GM19467 (cell line): ENCODE data around the gene ZNF709.
"Not testable (repeated sequence)": the region's sequence is repeated elsewhere in the genome, so short reads cannot be mapped to it uniquely, and the experiment has no call there.

Experiments used
- ATAC-seq: cut with Tn5 transposase; IDR thresholded peaks from one replicate; pipeline ENCODE4 v1.9.1; 2021; ENCODE audit warnings: mild to moderate bottlenecking, moderate library complexity; ENCODE audit not compliant: unreplicated experiment

ZNF709 gene

DNA sequence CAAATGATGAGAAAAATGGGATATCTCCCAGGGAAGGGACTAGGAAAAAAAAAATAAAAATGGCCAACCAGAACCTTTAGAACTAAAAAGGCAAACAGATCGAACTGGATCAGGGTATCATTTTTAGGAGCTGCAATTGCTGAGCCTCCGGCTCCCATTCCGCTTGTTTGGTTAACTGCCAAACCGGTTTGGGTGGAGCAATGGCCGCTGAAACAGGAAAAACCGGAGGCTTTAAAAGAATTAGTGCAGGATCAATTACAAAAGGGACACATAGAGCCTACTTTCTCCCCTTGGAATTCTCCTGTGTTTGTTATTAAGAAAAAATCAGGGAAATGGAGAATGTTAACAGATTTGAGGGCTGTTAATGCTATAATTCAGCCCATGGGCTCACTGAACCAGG is 31.1 kb downstream of the ZNF709 start:
- ATAC-seq, result no peak

DNA sequence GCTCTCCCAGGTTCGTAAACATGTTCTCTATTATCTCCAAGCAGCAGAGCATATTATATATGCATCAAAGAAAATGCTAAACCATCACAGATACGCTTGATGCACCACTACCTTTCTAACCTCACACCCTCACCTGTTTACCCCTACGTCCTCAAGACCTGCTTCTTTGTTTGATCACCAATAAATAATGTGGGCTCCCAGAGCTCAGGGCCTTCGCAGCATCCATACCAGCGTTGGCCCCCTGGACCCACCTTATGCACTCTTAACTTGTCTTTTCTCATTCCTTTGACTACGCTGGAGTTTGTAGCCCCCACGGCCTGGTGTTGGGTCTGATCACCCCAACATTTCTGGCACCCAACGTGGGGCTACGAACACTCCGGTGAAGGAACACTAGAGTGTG is 33.8 kb downstream of the ZNF709 start:
- ATAC-seq, result no peak

DNA sequence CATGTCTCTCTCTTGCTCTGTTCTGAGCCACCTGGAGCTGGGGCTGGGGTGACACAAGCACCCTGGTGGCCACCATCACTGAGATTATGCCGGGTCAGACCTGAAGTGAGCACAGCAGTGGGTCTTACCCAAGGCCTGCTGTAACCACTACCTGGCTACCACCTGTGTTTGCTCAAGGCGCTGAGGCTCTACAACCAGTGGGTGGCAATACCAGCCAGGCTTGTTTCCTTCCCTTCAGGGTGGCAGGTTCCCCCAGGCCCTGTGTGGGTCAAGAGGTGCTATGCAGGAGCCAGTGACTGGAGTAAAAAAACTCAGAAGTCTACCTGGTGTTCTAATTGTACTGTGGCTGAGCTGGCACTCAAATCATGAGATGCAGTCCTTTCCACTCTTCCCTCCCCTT is 35.8 kb downstream of the ZNF709 start:
- no peak for ATAC-seq

DNA sequence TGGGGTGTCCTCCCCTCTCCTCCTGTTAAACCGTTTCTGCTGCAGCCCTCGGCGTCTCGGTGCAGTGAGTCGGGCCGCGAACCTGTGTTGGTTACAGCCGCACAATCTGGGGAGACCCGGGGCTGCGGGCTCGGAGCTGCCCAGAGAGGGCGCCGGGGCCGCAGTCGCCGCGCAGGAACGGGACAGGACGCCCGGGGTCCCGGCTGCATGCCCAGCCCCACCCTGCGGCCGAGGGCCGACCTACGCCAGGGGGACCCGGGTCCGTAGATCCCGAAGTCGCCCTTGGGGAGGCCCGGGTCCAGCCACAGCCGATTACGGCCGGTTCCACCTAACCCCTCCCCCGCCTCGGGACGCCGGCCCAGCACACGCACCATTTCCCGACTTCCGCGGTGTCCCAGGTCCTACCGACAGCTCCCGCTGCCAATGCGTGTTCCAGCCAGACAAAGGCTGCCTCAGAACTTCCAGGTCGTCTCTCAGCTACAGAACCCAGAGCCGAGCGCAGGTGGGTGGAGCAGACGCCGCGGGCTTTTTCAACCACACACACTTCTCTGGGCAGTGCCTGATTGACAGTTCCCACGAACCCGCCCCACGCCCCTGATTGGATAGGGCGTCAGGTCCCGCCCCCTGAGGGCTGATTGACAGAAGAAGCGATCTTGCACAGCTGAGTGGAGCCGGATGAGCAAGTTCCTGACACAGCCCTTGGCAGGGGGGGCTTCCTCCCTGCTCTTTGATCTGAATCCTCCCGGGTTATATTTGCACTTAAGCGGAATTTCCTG is 43.9 kb downstream of the ZNF709 start, which contains the start of gene ZNF443:
ZNF443 (minus strand) TSS at position 481 of the 776 bp plus-strand sequence; CDS start at position 374, 107 bp downstream.
- ATAC-seq, result peak; percentile 96

DNA sequence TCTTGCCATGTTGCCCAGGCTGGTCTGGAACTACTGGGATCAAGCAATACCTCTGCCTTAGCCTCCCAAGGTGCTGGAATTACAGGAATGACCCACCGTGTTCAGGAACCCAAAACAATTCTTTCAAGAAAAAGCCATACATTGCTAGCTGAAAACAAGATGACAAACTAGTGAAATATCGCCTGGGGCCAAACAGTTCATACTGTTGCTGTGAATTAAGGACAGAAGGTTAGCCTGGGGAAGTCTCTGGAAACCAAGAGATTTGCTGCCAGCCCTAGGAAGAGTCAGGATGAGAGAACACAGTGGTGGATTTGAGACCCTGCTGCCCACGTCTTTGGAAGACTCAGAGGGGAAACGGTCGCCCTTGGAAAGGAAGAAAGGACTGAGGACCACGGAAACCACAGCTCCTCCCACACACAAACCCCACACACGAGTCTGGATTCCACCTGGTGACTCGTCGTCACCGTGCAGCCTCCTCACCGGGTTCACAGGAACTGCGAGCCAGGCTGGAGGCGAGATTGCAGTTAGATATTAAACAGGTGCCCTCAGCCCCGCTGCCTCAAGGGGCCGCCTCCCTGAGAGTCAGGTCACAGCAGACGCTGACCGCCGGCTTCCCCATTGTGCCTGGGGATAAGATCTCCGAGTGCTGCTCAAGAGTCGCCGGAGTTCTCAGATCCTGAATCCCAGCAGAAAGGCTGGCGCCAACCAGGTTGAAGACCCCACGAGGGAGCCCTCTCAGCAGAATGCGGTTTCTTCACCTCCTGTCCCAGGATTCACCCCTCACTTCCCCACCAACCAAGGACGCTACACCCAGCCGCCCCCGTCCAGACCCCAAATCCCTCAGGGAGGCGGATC is 44.7 kb downstream of the ZNF709 start:
- ATAC-seq, result peak; percentile 39

DNA sequence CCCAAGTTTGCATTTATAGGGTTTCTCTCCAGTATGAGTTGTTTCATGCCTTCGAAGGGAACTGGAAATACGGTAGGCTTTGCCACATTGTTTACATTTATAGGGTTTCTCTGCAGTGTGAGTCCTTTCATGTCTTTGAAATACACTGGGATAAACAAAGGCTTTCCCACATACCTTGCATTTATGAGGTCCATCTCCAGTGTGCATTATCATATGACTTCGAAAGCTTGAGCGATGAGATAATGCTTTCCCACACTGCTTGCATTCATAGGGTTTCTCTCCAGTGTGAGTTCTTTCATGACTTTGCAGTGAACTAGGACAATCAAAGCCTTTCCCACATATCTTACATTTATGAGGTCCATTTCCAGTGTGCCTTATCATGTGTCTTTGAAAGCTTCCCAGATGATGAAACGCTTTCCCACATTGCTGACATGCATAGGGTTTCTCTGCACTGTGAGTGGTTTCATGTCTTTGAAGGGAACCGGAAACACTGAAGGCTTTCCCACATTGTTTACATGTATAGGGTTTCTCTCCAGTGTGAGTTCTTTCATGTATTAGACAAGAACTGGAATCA is 53.8 kb downstream of the ZNF709 start:
- not testable (repeated sequence) for ATAC-seq

DNA sequence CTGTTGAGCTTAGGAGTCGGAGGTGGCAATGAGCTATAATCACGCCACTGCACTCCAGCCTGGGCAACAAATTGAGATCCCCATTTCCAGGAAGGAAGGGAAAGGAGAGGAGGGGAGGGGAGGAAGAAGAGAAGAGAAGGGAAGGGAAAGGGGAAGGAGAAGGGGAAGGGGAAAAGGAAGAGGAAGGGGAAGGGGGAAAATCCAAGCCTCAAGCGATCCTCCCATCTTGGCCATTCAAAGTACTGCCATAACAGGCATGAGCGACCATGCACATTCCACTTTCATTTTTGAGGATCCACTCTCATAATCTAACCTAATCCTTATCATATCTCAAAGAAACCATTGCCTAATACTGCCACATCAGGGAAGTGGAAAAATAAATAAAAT is 58.7 kb downstream of the ZNF709 start:
- no peak for ATAC-seq

DNA sequence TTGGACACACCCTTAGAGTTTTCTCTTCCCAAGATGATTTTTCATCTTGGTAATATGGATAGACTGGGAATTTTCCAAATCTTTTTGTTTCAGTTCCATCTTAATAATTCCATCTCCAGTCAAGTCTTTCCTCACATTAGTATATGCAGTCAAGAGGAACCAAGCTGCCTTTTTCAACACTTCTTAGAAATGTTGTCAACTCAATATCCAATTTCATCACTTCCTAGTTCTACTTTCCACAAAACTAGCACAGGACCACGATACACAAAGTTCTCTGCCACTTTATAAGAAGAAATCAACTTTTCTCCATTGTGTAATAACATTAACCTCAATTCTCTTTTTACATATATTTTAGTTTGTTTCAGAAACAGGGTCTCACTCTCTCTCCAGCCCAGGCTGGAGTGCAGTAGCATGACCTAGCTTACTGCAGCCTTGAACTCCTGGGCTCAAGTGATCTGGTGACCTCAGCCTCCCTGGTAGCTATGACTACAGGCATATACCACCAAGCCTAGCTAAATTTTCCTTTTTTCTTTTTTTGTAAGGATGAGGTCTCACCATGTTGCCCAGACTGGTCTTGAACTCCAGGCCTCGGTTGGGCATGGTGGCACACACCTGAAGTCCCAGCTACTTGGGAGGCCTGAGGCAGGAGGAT is 59.3 kb downstream of the ZNF709 start:
- ATAC-seq, result no peak

DNA sequence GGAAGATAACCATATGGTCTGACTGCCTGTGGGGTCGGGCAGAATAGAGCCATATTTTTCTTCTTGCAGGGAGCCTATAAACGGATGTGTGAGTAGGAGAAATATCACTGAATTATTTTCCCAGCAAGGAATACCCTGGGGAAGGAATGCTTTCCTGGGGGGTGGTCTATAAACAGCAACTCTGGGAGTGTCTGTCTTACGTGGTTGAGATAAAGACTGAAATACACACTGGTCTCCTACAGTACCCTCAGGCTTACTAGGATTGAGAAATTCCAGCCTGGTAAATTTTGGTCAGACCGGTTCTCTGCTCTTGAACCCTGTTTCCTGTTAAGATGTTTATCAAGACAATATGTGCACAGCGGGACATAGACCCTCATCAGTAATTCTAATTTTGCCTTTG is 67.3 kb downstream of the ZNF709 start:
- ATAC-seq, result not testable (repeated sequence)

DNA sequence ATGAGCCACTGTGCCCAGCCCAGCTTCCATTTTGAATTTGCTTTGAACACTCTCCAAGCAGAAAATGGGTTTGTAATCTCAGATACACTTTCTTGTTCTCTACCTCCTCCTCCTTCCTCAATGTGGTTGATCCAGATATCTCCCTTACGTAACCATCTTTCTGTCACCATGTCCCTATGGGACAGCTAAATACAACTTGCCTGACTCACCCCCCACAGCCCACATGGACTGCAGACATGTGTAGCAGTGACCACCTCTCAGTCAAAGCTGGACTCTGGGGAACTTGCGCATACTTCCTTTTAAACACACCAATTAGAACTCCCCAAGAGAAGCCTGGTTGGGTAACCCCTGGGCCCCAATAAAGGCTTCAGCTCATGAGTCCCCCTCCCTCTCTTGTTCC is 72.7 kb downstream of the ZNF709 start:
- no peak for ATAC-seq
